ENCODE measurements around the gene TMEM245.

Gene TMEM245

GRCh38 chr9:109119439-109120203 is at the start of gene TMEM245:
TMEM245 (minus strand) TSS chr9:109119947; CDS start chr9:109119913, 34 bp downstream.
- DNase-seq (ENCODE audit: low spot score), result peak; percentile 95

GRCh38 chr9:109168170-109168569 is 48.4 kb upstream of the TMEM245 start:
- DNase-seq (ENCODE audit: low spot score), result no peak

- DNase-seq (ENCODE audit: low spot score), result no peak
These were observed 48.0 kb upstream of the TMEM245 start for GRCh38 chr9:109167716-109168115.

GRCh38 chr9:109166771-109167601 is 47.2 kb upstream of the TMEM245 start, which contains the start of gene FRRS1L:
FRRS1L (minus strand) TSS chr9:109167249; CDS start chr9:109167138, 111 bp downstream.
- peak; percentile 57 for DNase-seq (ENCODE audit: low spot score)

GRCh38 chr9:109166171-109166770 is 46.5 kb upstream of the TMEM245 start:
- DNase-seq (ENCODE audit: low spot score), result no peak

- DNase-seq (ENCODE audit: low spot score), result no peak
These were observed 44.3 kb upstream of the TMEM245 start for GRCh38 chr9:109164042-109164441.

GRCh38 chr9:109163194-109163593 is 43.4 kb upstream of the TMEM245 start:
- no peak for DNase-seq (ENCODE audit: low spot score)

GRCh38 chr9:109162677-109163076 is 42.9 kb upstream of the TMEM245 start:
- DNase-seq (ENCODE audit: low spot score), result no peak

GRCh38 chr9:109161471-109161870 is 41.7 kb upstream of the TMEM245 start:
- no peak for DNase-seq (ENCODE audit: low spot score)

- no peak for DNase-seq (ENCODE audit: low spot score)
These were observed 39.8 kb upstream of the TMEM245 start for GRCh38 chr9:109159583-109159982.

GRCh38 chr9:109158651-109159050 is 38.9 kb upstream of the TMEM245 start:
- no peak for DNase-seq (ENCODE audit: low spot score)

- DNase-seq (ENCODE audit: low spot score), result no peak
These were observed 37.0 kb upstream of the TMEM245 start for GRCh38 chr9:109156708-109157107.

- no peak for DNase-seq (ENCODE audit: low spot score)
These were observed 31.3 kb upstream of the TMEM245 start for GRCh38 chr9:109150925-109151545.

- DNase-seq (ENCODE audit: low spot score), result no peak
These were observed 30.0 kb upstream of the TMEM245 start for GRCh38 chr9:109149722-109150121.

GRCh38 chr9:109149089-109149488 is 29.3 kb upstream of the TMEM245 start:
- no peak for DNase-seq (ENCODE audit: low spot score)

GRCh38 chr9:109145051-109145450 is 25.3 kb upstream of the TMEM245 start:
- no peak for DNase-seq (ENCODE audit: low spot score)

GRCh38 chr9:109143881-109144562 is 24.3 kb upstream of the TMEM245 start:
- DNase-seq (ENCODE audit: low spot score), result peak; percentile 30

GRCh38 chr9:109141375-109141774 is 21.6 kb upstream of the TMEM245 start:
- no peak for DNase-seq (ENCODE audit: low spot score)

GRCh38 chr9:109139851-109140250 is 20.1 kb upstream of the TMEM245 start:
- DNase-seq (ENCODE audit: low spot score), result no peak

- no peak for DNase-seq (ENCODE audit: low spot score)
These were observed 18.7 kb upstream of the TMEM245 start for GRCh38 chr9:109138421-109138820.

GRCh38 chr9:109134167-109134578 is 14.4 kb upstream of the TMEM245 start:
- DNase-seq (ENCODE audit: low spot score), result no peak

GRCh38 chr9:109133533-109133932 is 13.8 kb upstream of the TMEM245 start:
- DNase-seq (ENCODE audit: low spot score), result no peak

Measured in GM03348 (cell line).